Measurements from ENCODE around the gene CNR2. TPM values are rescaled to one million over a fixed set of nuclear protein-coding genes. Genes with fewer than 3 reads are reported as not detected.

Gene CNR2
- 0.12 TPM for total RNA-seq

DNA sequence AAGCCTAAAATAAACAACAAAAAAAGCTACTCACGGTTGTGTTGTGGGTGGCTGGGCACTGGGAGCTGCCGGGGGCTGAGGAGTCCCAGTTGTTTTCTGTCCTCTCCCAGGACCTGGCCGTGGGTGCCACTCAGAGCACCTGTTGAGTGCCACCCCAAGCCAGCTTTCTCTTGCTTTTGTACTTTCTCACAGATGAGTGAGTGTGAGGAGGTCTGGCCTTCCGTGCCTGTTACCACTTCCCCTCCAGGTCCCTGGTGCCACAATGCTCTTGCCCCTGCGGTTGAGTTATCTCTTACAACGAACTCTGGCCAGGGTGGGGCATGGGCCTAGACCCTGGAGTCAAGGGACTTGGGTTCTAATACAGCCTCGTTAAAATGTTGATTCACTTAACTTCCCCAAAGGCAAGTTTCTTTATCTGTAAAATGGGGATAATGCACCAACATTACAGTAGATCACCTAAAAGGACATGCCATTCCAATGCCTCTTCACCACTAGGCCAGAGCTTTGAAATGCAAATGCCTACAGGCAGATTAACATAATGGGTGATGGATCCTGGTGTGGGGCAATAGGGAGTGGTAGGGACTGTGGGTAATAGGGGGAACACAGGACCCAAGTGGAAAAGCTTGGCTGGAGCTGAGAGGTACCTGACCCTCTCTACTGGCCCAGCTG lies at the start of gene CNR2:
Gene CNR2 (minus strand): TSS at position 151 of the 669 bp plus-strand sequence. CDS start 37,745 bp downstream, outside the sequence.

DNA sequence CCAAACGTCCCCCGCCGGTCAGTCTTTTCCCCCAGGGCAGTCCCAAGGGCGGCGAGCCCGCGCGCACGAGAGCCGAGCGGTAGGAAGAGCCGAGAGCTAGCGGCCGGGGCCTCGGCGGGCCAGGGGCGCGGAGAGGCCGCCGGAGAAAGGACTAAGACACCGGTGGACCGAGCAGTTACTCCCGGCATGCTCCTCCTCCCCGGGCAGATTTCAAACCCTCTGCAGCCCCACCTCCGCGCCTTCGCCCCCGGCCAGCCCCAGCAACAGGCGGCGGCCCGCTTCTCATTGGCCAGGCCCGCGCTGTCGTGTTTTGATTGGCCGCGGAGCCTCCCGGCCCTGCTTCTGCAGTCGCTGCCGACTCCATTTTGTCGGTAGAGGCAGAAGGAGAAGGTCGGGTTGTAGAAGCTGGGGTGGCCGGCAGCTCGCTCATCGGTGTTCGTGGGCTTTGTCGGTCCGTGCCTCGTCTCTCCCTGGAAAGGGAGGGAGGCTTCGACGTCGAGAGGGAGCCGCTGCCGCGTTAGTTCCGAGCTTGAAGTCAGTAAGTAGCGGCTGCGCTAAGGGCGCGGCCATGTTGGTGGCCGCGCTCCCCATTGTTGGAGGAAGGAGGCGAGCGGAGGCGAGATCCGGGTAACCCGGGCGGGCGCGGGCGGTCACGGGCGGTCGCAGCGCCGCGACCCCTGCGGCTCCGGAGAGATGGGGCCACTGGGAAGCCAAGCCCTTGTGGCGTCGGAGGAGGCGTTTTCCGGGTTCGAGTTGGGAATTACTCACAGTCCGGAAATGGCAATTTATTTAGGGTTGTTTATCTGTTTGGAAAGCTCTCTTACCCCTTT lies 46.5 kb upstream of the CNR2 start, which contains the start of gene PNRC2:
Gene PNRC2 (plus strand): TSS at position 368 of the 830 bp plus-strand sequence. CDS start 1,630 bp downstream, outside the sequence.

DNA sequence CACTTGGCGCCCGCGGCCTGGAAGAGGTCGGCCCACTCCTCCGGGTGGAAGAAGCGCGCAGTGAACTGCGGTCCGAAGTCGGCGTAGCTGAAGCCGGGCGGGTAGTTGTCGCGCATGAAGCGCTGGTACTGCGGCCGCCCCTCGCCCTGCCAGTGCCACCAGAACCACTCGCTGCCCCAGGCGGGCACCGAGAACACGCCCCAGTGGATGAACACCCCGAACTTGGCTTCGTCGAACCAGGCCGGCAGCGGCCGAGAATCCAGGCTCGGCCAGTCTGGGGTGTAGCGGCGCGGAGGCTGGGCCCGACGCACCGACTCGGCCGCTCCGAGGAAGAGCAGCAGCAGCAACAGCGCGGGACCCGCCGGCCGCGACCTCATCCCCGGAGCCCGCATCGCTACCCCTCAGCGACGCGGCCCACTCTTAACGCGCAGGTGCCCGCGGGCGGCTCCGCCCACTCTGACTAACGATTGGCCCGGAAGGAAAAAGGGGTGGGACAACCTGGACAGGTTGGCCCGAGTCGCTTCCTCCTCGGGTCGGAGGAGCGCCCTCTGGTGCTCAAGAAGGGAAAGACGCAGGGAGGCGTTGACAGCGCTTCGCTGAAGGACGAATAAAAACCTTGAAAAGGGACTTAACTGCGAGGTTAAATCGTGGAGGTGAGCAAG lies 45.1 kb downstream of the CNR2 start, which contains the start of gene FUCA1:
Gene FUCA1 (minus strand): TSS at position 396 of the 662 bp plus-strand sequence. CDS start 4 bp downstream, at position 392.

DNA sequence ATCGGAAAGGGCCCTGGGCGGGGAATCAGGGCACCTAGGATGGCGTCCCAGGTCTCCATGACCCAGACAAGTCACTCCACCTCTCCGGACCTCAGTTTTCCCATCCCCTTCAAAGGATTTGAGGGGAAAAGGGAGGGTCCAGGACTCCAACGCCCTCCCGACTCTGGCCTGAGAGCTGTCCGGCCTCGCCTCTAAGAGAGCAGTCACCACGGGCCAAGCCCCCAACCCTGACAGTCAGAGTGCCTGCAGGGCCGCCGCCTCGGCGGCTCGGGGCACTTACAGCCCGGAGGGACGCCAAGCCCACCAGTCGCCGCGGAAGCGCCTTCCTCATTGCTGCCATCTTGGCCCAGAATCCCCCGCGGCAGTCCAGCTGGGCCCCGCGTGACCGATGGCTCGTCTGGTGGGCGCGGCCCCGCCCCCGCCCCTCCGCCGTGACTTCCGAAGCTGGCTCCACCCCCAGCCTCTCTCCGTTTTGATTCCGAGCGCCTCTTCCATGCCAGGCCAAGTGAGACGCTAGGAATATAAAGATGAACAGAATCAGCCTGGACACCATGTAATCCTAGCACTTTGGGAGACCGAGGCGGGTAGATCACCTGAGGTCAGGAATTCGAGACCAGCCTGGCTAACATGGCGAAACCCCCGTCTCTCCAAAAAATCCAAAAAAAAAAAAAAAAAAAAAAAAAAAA lies 87.9 kb downstream of the CNR2 start, which contains the start of gene HMGCL:
Gene HMGCL (minus strand): TSS at position 354 of the 686 bp plus-strand sequence. CDS start 14 bp downstream, at position 340.

Small RNA genes within 50 kb of the gene (small RNA-seq; reads per million reads assigned to genes)
- not detected for gene MIR378F (ENCODE audit: low replicate concordance)

Other genes starting within 250 kb of the CNR2 start
- 893 TPM for gene RPL11, start 221.6 kb downstream of the CNR2 start, total RNA-seq
- 19.7 TPM for gene ELOA, start 169.9 kb downstream of the CNR2 start, total RNA-seq
- gene PITHD1, start 134.9 kb downstream of the CNR2 start, total RNA-seq, result 48.1 TPM
- 55.3 TPM for gene LYPLA2, start 122.2 kb downstream of the CNR2 start, total RNA-seq
- 22.0 TPM for gene GALE, start 112.6 kb downstream of the CNR2 start, total RNA-seq
- gene HMGCL, start 87.9 kb downstream of the CNR2 start, total RNA-seq, result 49.5 TPM
- 39.7 TPM for gene FUCA1, start 45.1 kb downstream of the CNR2 start, total RNA-seq
- 93.8 TPM for gene PNRC2, start 46.5 kb upstream of the CNR2 start, total RNA-seq
- 111 TPM for gene SRSF10, start 67.0 kb upstream of the CNR2 start, total RNA-seq
- gene MYOM3, start 198.8 kb upstream of the CNR2 start, total RNA-seq, result 142 TPM
- 2.0 TPM for gene IL22RA1, start 229.8 kb upstream of the CNR2 start, total RNA-seq

Measured in metanephros (tissue), 2 donors.